Vein endothelial cell (primary cell): ENCODE data around the gene ASIC3. TPM values are rescaled to one million over a fixed set of nuclear protein-coding genes. Genes with fewer than 3 reads are reported as not detected.

Experiments
- total RNA-seq: library from RNA; depleted of rRNA; stranded (reverse); fragments of >200 nt; gene quantifications from 2 replicates; pipeline ENCODE4 v1.2.3, GENCODE V29; 2012

Gene ASIC3
- 0.29 and 0.33 TPM in 2 replicates for total RNA-seq

GRCh38 chr7:151047976-151048815, at the start of gene ASIC3:
Gene ASIC3 (plus strand): TSS chr7:151048531. CDS start chr7:151048886, 355 bp downstream.

GRCh38 chr7:151024435-151025056, 23.8 kb upstream of the ASIC3 start, which contains the start of gene ATG9B:
Gene ATG9B (minus strand): TSS chr7:151024494. CDS start chr7:151024423, 71 bp downstream.

GRCh38 chr7:151028131-151028947, 20.0 kb upstream of the ASIC3 start, which contains the start of gene ABCB8:
Gene ABCB8 (plus strand): TSS chr7:151028450. CDS start chr7:151028516, 66 bp downstream.

GRCh38 chr7:151057506-151057988, 9.2 kb downstream of the ASIC3 start, which contains the start of gene CDK5:
Gene CDK5 (minus strand): TSS chr7:151057897. CDS start chr7:151057848, 49 bp downstream.

GRCh38 chr7:151059367-151060112, 11.2 kb downstream of the ASIC3 start, which contains the start of gene SLC4A2:
Gene SLC4A2 (plus strand): TSS chr7:151059589. CDS start chr7:151061988, 2,399 bp downstream.

GRCh38 chr7:151080522-151081169, 32.3 kb downstream of the ASIC3 start, which contains the start of gene FASTK:
Gene FASTK (minus strand): TSS chr7:151080809. CDS start chr7:151080766, 43 bp downstream.

GRCh38 chr7:151083071-151083823, 34.9 kb downstream of the ASIC3 start, which contains the start of gene TMUB1:
Gene TMUB1 (minus strand): TSS chr7:151083493. CDS start chr7:151082563, 930 bp downstream.

GRCh38 chr7:151085691-151086620, 37.6 kb downstream of the ASIC3 start, which contains the start of gene AGAP3:
Gene AGAP3 (plus strand): TSS chr7:151086475. CDS start chr7:151086742, 267 bp downstream.

Other genes starting within 250 kb of the ASIC3 start
- not detected in 2 replicates for gene TMEM176B, start 248.2 kb upstream of the ASIC3 start, total RNA-seq
- gene TMEM176A, start 247.8 kb upstream of the ASIC3 start, total RNA-seq: not detected in 2 replicates
- gene AOC1, start 196.0 kb upstream of the ASIC3 start, total RNA-seq: not detected in 2 replicates
- gene KCNH2, start 70.2 kb upstream of the ASIC3 start, total RNA-seq: under 0.01 TPM in 1 of 2 replicates, not detected in the other
- gene NOS3, start 57.5 kb upstream of the ASIC3 start, total RNA-seq: 67.6 and 106 TPM in 2 replicates
- under 0.01 and 0.10 TPM in 2 replicates for gene ATG9B, start 24.0 kb upstream of the ASIC3 start, total RNA-seq
- gene ABCB8, start 20.1 kb upstream of the ASIC3 start, total RNA-seq: 28.8 and 31.7 TPM in 2 replicates
- 15.2 and 15.4 TPM in 2 replicates for gene CDK5, start 9.4 kb downstream of the ASIC3 start, total RNA-seq
- gene SLC4A2, start 11.1 kb downstream of the ASIC3 start, total RNA-seq: 63.9 and 80.7 TPM in 2 replicates
- gene FASTK, start 32.3 kb downstream of the ASIC3 start, total RNA-seq: 63.8 and 83.9 TPM in 2 replicates
- 21.0 and 31.0 TPM in 2 replicates for gene TMUB1, start 35.0 kb downstream of the ASIC3 start, total RNA-seq
- 84.4 and 104 TPM in 2 replicates for gene AGAP3, start 37.9 kb downstream of the ASIC3 start, total RNA-seq
- gene GBX1, start 119.2 kb downstream of the ASIC3 start, total RNA-seq: under 0.01 TPM in 1 of 2 replicates, not detected in the other
- gene ASB10, start 138.7 kb downstream of the ASIC3 start, total RNA-seq: not detected in 2 replicates
- not detected in 2 replicates for gene H2BK1, start 162.0 kb downstream of the ASIC3 start, total RNA-seq
- gene ABCF2, start 178.7 kb downstream of the ASIC3 start, total RNA-seq: 76.1 and 90.5 TPM in 2 replicates
- gene CHPF2, start 184.0 kb downstream of the ASIC3 start, total RNA-seq: 82.7 and 91.5 TPM in 2 replicates
- 2.7 and 5.2 TPM in 2 replicates for gene SMARCD3, start 200.2 kb downstream of the ASIC3 start, total RNA-seq